Mammary epithelial cell (primary cell): Measurements from ENCODE around the gene PROX2.

ENCODE experiments used
- EZH2 ChIP-seq: IDR thresholded peaks from 2 replicates; pipeline ENCODE4 v1.6.1; 2012; ENCODE audit warnings: low read length, inconsistent platforms, borderline replicate concordance
- TF ChIP-seq, protein P1 (sequence below), 2 donors: IDR thresholded peaks in 1 of 2; conservative IDR thresholded peaks in 1 of 2; 2 replicates each; pipeline ENCODE4 v1.5.1; 2011 to 2012; ENCODE audit warnings: inconsistent platforms in 2 of 2, low read length in 2 of 2, mild to moderate bottlenecking in 2 of 2, control low read depth in 1 of 2, low read depth in 1 of 2; ENCODE audit not compliant: insufficient read depth in 1 of 2; ENCODE audit errors: extremely low read depth in 1 of 2

- TF ChIP-seq, protein P1, sequence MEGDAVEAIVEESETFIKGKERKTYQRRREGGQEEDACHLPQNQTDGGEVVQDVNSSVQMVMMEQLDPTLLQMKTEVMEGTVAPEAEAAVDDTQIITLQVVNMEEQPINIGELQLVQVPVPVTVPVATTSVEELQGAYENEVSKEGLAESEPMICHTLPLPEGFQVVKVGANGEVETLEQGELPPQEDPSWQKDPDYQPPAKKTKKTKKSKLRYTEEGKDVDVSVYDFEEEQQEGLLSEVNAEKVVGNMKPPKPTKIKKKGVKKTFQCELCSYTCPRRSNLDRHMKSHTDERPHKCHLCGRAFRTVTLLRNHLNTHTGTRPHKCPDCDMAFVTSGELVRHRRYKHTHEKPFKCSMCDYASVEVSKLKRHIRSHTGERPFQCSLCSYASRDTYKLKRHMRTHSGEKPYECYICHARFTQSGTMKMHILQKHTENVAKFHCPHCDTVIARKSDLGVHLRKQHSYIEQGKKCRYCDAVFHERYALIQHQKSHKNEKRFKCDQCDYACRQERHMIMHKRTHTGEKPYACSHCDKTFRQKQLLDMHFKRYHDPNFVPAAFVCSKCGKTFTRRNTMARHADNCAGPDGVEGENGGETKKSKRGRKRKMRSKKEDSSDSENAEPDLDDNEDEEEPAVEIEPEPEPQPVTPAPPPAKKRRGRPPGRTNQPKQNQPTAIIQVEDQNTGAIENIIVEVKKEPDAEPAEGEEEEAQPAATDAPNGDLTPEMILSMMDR (conservative IDR thresholded peaks at IDR 0.05 in 1 of 2, IDR thresholded peaks at IDR 0.05 in 1 of 2; ENCODE audit: extremely low read depth in 1 of 2, insufficient read depth in 1 of 2, low read depth in 1 of 2, low read length in 2 of 2) = no peak
- no peak for TF ChIP-seq EZH2
Measured at GRCh38 chr14:74841230-74842207, 34.4 kb downstream of the PROX2 start.
